GM18498 (cell line): Measurements from ENCODE around the gene PRAMEF4.
"Not testable (repeated sequence)": the region's sequence is repeated elsewhere in the genome, so short reads cannot be mapped to it uniquely, and the experiment has no call there.

ENCODE experiments used
- ATAC-seq: cut with Tn5 transposase; IDR thresholded peaks from one replicate; pipeline ENCODE4 v1.9.1; 2021; ENCODE audit warnings: mild to moderate bottlenecking, moderate library complexity; ENCODE audit not compliant: unreplicated experiment

PRAMEF4 gene

DNA sequence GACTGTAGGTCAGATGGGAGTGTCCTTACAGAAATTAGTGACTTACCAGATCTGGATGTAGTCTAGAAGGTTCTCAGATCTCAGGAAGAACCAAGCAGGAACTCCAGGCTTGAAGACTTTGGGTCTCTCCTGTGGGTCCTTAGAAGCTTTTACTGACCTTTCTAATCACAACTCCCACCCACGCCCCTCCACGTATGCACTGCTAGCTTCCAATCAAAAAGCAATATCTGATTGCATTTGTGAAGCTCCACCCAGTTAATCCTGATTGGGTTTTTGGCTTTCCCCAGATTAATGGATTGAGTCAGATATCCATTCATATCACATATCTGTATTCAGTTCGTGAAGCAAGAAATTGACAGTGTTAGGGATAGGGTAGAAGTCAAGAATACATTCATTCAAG lies at the start of gene PRAMEF4:
Gene PRAMEF4 (minus strand): TSS at position 101 of the 400 bp plus-strand sequence. CDS start 2,807 bp downstream, outside the sequence.
- ATAC-seq, result not testable (repeated sequence)

DNA sequence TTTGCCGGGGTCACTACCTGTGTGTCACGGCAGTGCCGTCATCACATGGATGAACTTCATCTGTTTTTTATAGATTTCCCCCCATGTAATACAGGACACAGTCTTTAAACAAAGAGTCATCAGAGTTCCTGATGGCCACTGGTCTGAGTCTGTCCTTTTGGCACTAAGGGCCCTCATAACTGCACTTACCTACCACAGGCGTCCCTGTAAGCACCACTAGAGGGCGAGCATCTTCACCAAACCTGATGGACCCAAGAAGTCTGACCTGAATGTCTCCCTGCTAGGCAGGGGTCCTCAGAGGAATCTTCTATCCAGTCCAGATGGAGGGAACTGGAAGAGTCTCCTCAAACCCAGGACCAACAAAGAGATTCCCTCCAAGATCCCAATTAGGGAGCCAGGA lies 38.4 kb upstream of the PRAMEF4 start:
- not testable (repeated sequence) for ATAC-seq

DNA sequence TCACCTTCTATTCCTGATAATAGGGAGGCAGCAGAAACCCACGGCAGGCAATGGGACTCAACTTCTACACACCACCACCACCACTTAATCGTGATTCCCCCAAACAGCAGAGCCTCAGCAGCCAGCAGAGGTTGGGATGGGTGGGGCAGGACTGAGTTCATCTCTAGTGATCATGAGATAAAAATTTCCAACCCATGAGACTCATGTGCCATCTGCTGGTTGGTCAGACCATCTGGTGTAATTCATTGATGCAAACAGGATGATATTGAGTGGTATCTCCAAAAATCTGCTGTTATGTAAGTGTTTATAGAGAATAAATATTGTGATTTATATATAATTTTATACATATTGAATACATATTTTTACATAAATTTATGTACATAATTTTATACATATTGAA lies 35.7 kb upstream of the PRAMEF4 start:
- not testable (repeated sequence) for ATAC-seq

DNA sequence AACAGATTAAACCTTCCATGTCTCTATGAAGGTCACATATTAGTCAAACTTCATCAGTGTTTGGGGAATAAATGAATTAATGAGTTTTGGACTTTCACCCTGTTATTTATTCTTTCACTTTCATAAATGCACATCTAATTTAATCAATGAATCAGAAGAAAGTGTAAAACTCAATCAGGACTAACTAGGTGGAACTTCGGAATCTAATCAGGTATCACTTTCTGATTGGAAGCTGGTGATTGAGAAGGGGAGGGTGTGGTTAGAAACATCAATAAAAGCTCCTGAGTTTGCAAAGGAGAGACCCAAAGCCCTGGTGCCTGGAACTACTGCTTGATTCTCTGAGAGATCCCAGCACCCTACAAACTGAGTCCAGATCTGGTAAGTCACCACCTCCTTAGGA lies 30.3 kb upstream of the PRAMEF4 start, which contains the start of gene PRAMEF7:
Gene PRAMEF7 (plus strand): TSS at position 301 of the 400 bp plus-strand sequence. CDS start 1,083 bp downstream, outside the sequence.
- not testable (repeated sequence) for ATAC-seq

DNA sequence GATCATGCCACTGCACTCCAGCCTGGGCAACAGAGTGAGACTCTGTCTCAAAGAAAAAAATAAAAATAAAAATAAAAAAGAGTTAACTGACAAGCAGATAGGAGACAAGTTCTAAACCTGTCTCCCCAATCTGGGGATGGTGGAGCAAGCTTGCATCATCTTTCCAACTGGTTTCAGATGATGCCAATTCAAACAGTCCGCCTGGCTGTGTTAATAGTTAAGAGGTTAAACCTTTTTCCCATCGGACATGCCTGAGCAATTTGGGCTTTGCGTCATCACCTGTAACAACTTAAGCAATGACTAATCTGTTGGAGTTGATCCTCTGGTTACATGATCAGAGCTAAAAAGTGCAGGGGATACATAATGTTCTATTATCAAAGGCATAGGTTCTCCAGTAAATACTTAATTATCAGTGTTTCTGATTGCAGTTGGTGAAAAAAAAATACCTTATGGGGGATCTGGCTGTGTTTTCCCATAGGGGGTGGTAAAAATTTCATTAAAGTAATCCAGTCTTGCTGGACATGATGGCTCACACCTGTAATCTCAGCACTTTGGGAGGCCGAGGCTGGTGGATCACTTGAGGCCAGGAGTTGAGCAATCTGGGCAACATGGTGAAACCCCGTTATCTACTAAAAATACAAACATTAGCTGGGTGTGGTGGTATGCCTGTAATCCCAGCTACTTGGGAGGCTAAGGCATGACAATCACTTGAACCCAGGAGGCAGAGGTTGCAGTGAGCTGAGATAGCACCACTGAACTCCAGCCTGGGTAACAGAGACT lies 18.0 kb upstream of the PRAMEF4 start:
- ATAC-seq, result not testable (repeated sequence)

DNA sequence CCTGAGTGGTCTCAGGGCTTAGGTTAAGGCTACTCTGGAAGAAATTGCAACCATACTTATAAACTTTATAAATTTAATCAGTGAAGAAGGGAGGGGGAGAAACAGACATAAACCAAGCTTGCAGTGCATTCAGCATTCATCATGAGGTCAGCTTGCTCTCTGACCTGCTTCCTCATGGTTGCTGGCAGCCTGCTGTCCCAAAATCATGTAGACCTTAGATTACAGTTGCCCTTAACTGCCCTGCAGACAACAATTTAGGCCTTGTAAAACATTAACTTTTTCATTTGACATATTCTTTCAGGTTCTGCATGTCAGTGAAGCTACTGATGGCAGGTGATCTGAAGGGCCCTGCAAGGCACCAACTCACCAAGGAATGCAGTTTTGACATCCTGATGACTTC lies 13.2 kb upstream of the PRAMEF4 start:
- ATAC-seq, result not testable (repeated sequence)

DNA sequence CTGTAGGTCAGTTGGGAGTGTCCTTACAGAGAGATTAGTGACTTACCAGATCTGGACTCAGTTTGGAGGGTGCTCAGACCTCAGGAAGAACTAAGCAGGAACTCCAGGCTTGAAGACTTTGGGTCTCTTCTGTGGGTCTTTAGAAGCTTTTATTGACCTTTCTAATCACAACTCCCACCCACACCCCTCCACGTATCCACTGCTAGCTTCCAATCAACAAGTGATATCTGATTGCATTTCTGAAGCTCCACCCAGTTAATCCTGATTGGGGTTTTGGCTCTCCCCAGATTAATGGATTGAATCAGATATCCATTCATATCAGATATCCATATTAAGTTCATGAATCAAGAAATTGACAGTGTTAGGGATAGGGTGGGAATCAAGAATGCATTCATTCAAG lies 12.2 kb upstream of the PRAMEF4 start, which contains the start of gene PRAMEF10:
Gene PRAMEF10 (minus strand): TSS at position 101 of the 400 bp plus-strand sequence. CDS start 2,423 bp downstream, outside the sequence.
- not testable (repeated sequence) for ATAC-seq

DNA sequence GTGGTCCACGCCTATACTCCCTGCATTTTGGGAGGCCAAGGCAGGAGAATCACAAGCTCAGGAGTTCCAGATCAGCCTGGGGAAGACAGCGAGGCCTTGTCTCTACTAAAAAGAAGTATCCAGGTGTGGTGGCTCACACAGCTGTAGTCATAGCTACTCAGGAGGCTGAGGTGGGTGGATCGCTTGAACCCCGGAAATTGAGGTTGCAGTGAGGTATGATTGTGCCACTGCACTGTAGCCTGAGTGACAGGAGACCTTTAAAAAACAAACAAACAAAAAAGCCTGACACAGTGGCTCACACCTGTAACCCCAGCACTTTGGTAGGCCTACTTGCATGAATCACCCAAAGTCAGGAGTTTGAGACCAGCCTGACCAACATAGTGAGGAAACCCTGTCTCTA lies 7.5 kb downstream of the PRAMEF4 start:
- not testable (repeated sequence) for ATAC-seq

DNA sequence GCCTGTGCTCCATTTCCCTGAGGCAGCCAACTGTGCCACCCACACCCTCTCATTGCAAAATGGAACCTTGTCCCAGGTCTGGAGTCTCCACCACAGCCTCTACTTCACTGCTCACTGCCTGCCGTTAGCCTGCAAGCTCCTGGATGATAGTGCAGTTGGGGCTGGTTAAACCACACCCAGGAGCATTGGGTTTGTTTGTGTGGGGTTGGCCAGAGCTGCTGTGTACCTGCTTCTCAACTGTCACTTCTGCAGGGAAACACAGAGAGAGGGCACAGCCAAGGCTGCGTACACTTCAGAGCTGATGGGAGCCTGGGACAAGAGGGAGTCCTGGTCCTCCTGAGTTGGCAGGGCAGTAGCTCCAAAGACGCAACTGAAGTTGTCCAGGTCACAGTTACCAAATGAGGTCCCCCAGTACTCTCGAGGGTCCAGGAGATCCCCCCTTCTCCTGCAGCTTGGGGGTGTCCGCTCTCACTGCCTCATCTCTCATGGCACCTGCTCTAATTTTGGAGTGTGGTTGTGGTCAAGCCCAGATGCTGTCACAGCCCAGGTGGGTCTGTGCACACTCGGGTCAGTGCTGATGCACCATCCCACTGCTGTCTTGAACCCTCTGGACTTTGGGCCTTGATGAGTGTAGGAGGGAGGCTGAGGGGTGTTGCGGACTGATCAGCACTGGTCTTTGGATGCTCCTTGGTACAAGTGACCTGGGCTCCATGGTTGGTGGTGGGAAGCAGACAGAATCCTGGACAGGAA lies 22.7 kb downstream of the PRAMEF4 start:
- ATAC-seq, result not testable (repeated sequence)

DNA sequence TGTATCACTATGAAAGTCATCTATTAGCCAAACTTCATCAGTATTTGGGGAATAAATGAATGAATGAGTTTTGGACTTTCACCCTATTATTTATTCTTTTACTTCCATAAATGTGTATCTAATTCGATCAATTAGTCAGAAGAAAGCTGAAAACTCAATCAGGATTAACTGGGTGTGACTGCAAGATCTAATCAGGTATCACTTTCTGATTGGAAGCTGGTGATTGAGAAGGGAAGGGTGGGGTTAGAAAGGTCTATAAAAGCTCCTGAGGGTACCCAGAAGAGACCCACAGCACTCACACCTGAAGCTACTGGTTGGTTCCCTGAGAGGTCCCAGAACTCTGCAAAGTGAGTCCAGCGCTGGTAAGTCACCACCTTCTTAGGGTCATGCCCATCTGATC lies 29.2 kb downstream of the PRAMEF4 start, which contains the start of gene PRAMEF2:
Gene PRAMEF2 (plus strand): TSS at position 301 of the 400 bp plus-strand sequence. CDS start 1,924 bp downstream, outside the sequence.
- ATAC-seq, result not testable (repeated sequence)

DNA sequence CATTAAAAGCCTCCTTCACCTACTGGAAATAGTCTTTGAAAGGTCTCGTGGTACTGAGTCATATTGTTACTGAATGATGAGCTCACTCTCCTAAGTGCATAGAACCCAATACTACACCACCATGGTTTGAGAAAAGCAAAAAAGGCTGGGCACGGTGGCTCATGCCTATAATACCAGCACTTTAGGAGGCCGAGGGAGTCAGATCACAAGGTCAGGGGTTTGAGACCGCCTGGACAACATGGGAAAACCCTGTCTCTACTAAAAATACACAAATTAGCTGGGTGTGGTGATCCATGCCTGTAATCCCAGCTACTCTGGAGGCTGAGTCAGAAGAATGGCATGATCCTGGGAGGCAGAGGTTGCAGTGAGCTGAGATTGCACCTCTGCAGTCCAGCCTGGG lies 34.2 kb downstream of the PRAMEF4 start:
- no peak for ATAC-seq

DNA sequence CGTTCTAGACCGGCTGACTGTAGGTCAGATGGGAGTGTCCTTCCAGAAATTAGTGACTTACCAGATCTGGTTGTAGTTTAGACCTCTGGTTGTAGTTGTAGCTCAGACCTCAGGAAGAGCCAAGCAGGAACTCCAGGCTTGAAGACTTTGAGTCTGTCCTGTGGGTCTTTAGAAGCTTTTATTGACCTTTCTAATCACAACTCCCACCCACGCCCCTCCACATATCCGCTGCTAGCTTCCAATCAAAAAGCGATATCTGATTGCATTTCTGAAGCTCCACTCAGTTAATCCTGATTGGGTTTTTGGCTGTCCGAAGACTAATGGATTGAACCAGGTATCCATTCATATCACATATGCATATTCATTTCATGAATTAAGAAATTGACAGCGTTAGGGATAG lies 37.4 kb downstream of the PRAMEF4 start, which contains the start of gene HNRNPCL1:
Gene HNRNPCL1 (minus strand): TSS at position 101 of the 400 bp plus-strand sequence. CDS start 431 bp downstream, outside the sequence.
- ATAC-seq, result not testable (repeated sequence)

DNA sequence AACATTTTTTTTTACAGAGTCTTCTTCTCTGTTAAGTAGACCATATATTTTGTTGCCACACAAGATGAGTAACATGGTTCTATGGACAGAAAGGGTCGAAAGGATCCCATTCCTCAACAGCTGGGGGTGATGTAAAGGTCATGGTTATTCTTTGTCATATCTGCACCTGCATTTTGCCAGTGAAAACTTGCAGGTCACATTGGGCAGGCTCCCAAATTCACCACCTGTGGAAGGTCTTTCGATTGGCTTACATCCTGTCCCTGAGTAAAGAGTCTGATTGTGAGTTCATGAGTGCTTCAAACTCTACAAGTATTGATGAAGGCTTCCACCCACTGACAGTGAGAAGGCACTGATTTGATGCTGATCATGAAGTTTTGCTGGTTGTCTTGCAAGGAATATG lies 52.8 kb downstream of the PRAMEF4 start:
- ATAC-seq, result not testable (repeated sequence)

DNA sequence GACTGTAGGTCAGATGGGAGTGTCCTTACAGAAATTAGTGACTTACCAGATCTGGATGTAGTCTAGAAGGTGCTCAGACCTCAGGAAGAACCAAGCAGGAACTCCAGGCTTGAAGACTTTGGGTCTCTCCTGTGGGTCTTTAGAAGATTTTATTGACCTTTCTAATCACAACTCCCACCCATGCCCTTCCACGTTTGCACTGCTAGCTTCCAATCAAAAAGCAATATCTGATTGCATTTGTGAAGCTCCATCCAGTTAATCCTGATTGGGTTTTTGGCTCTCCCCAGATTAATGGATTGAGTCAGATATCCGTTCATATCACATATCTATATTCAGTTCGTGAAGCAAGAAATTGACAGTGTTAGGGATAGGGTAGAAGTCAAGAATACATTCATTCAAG lies 54.7 kb downstream of the PRAMEF4 start, which contains the start of gene PRAMEF11:
Gene PRAMEF11 (minus strand): TSS at position 101 of the 400 bp plus-strand sequence. CDS start 2,621 bp downstream, outside the sequence.
- ATAC-seq, result not testable (repeated sequence)
